ENCODE data around the gene ZBED6.

Gene ZBED6

DNA sequence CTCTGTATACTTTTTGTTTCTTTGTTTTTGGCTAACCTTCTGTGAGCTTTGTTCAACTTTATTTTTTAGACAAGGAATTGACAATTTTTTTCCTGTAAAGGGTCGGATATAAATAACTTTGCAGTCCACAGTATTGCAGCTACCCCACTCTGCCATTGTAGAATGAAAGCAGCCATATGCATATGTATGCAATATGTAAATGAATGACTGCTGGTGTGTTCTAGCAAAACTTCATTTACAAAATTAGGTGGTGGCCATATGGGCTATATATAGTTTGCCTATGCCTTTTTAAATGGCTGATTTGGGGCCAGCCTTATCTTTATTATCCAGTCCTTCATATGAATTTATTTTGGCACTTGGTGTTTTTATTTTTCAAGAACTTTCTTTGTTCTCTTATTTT is 48.0 kb downstream of the ZBED6 start:
- DNase-seq, result no peak

Measured in stimulated activated CD4-positive, alpha-beta T cell treated with anti-CD3 and anti-CD28 coated beads, Interleukin-4, amount 100 ng/mL, for 24 hours (primary cell).